ENCODE results near the gene CPN2.

CPN2 gene

GRCh38 chr3:194313560-194314387, 37.4 kb downstream of the CPN2 start:
- DNase-seq (ENCODE audit: low read depth in 2 of 2): no peak

- DNase-seq (ENCODE audit: low read depth in 2 of 2): no peak
Measured at GRCh38 chr3:194312743-194313281, 38.3 kb downstream of the CPN2 start.

GRCh38 chr3:194312186-194312742, 38.9 kb downstream of the CPN2 start:
- no peak for DNase-seq (ENCODE audit: low read depth in 2 of 2)

- no peak for DNase-seq (ENCODE audit: low read depth in 2 of 2)
Measured at GRCh38 chr3:194311000-194311399, 40.1 kb downstream of the CPN2 start.

GRCh38 chr3:194310060-194310835, 40.9 kb downstream of the CPN2 start:
- no peak for DNase-seq (ENCODE audit: low read depth in 2 of 2)

GRCh38 chr3:194308601-194309449, 42.3 kb downstream of the CPN2 start:
- DNase-seq (ENCODE audit: low read depth in 2 of 2): no peak

- DNase-seq (ENCODE audit: low read depth in 2 of 2): no peak
Measured at GRCh38 chr3:194307849-194308248, 43.3 kb downstream of the CPN2 start.

- no peak for DNase-seq (ENCODE audit: low read depth in 2 of 2)
Measured at GRCh38 chr3:194306771-194307640, 44.1 kb downstream of the CPN2 start.

- peak in 1 of 2 donors; percentile 19 for DNase-seq (ENCODE audit: low read depth in 2 of 2)
Measured at GRCh38 chr3:194306109-194306686, 44.9 kb downstream of the CPN2 start.

GRCh38 chr3:194305356-194306108, 45.6 kb downstream of the CPN2 start:
- DNase-seq (ENCODE audit: low read depth in 2 of 2): no peak

GRCh38 chr3:194304186-194304917, 46.8 kb downstream of the CPN2 start:
- no peak for DNase-seq (ENCODE audit: low read depth in 2 of 2)

- no peak for DNase-seq (ENCODE audit: low read depth in 2 of 2)
Measured at GRCh38 chr3:194303749-194304148, 47.4 kb downstream of the CPN2 start.

- no peak for DNase-seq (ENCODE audit: low read depth in 2 of 2)
Measured at GRCh38 chr3:194301730-194302129, 49.4 kb downstream of the CPN2 start.

- DNase-seq (ENCODE audit: low read depth in 2 of 2): no peak
Measured at GRCh38 chr3:194300936-194301335, 50.2 kb downstream of the CPN2 start.

- DNase-seq (ENCODE audit: low read depth in 2 of 2): no peak
Measured at GRCh38 chr3:194300382-194300758, 50.8 kb downstream of the CPN2 start.

GRCh38 chr3:194298331-194299227, 52.5 kb downstream of the CPN2 start:
- DNase-seq (ENCODE audit: low read depth in 2 of 2): no peak

GRCh38 chr3:194296454-194297263, 54.5 kb downstream of the CPN2 start:
- no peak for DNase-seq (ENCODE audit: low read depth in 2 of 2)

Data from stimulated activated CD8-positive, alpha-beta memory T cell treated with anti-CD3 and anti-CD28 coated beads, Interleukin-15, amount 100 ng/mL, for 4 hours (primary cell).